Activated CD8-positive, alpha-beta T cell treated with anti-CD3 and anti-CD28 coated beads, Interleukin-2, amount 10 ng/mL, durations not matched to agents 7 days and 5 days (primary cell): ENCODE data around the gene SRGAP3. TPM values are rescaled to one million over a fixed set of nuclear protein-coding genes. Genes with fewer than 3 reads are reported as not detected.
A peak's percentile ranks its signal among the peaks of the same experiment; 100 is the strongest.

Experiments
- ATAC-seq: fragments of 150-1000 bp; cut with Tn5 transposase; one replicate; pipeline ENCODE4 v1.10.0; 2021; ENCODE audit warnings: moderate library complexity
- CTCF ChIA-PET: fragments of 350-600 bp; sonication (Branson Sonifier 250); formaldehyde crosslinking; loops from one replicate; lab custom pipeline; 2021; ENCODE audit warnings: antibody characterized with exemption; lab: Charles Lee
- POLR2A ChIA-PET: fragments of 350-600 bp; sonication (Branson Sonifier 250); formaldehyde crosslinking; loops from one replicate; lab custom pipeline; 2021; ENCODE audit warnings: antibody characterized with exemption; lab: Charles Lee
- DNase-seq: peaks from one replicate; pipeline ENCODE4 v3.0.0-alpha.2; 2020
- H3K27ac Mint-ChIP-seq: one replicate; pipeline ENCODE4 v1.8.0; 2021; ENCODE audit warnings: mild to moderate bottlenecking, mixed read lengths
- H3K27me3 Mint-ChIP-seq: one replicate; pipeline ENCODE4 v1.8.0; 2021; ENCODE audit warnings: low read depth, mixed read lengths
- H3K36me3 Mint-ChIP-seq: one replicate; pipeline ENCODE4 v1.8.0; 2021; ENCODE audit warnings: low read depth, mixed read lengths
- H3K4me1 Mint-ChIP-seq: one replicate; pipeline ENCODE4 v1.8.0; 2021; ENCODE audit warnings: low read depth, mixed read lengths
- H3K4me3 Mint-ChIP-seq: one replicate; pipeline ENCODE4 v1.8.0; 2021; ENCODE audit warnings: mild to moderate bottlenecking, mixed read lengths
- H3K9me3 Mint-ChIP-seq: one replicate; pipeline ENCODE4 v1.8.0; 2022; ENCODE audit warnings: mixed read lengths; ENCODE audit not compliant: insufficient read depth
- total RNA-seq, 2 experiments: library from RNA; stranded (reverse); gene quantifications; one replicate each; pipeline ENCODE4 v1.2.3, GENCODE V29; 2021

The SRGAP3 gene
- total RNA-seq, 2 experiments from 2014 or later = 5.3 to 5.9 TPM

DNA sequence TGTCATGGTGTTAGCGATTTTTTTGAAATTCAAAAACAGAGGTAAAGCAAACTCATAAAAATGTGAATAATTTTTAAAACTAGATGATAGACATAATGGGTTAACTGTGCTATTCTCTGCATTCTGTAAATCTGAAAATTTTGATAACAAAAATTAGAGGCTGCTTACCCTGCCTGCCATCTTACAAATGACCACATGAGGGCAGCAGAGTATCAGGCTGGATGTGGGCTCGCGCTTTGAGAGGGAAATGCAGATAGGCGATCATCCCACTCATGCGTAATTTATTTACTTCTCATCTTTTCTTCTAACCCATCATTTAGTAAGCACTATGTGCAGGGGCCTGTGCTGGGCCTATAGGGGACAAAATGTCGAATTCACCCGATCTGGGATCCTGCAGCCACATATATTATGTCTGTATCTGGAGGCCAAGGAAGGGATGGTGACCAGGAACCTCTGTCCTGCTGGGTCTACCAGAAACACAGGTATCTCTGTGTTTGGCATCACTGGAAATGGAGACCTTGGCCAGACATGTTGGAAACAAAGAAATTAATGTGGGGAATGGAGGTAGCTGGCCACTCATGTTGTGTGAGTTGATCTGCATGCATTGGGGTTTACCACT lies 278.4 kb downstream of the SRGAP3 start:
- CTCF ChIA-PET = interaction anchor here (0.7 to 10.2 kb wide), 14 partner anchors 8 to 757 kb away, joined by 3 to 116 read pairs (median 4); partner anchors contain the start of genes RAD18 and SRGAP3
- Mint-ChIP-seq H3K27ac (no peak overlapping the region), H3K4me3 (no peak overlapping the region), H3K27me3 (peaks cover 10% of the 10 kb centered on the region), H3K4me1 (peaks cover 3% of the 10 kb centered on the region), H3K36me3 (no peaks in the 10 kb centered on the region), H3K9me3 (no peaks in the 10 kb centered on the region)
- ATAC-seq = peak; percentile 74
- DNase-seq = peak; percentile 79
- POLR2A ChIA-PET = interaction anchor here (1.9 kb wide), 1 partner anchor 331 kb away, joined by 7 read pairs; no protein-coding TSS in a partner anchor

DNA sequence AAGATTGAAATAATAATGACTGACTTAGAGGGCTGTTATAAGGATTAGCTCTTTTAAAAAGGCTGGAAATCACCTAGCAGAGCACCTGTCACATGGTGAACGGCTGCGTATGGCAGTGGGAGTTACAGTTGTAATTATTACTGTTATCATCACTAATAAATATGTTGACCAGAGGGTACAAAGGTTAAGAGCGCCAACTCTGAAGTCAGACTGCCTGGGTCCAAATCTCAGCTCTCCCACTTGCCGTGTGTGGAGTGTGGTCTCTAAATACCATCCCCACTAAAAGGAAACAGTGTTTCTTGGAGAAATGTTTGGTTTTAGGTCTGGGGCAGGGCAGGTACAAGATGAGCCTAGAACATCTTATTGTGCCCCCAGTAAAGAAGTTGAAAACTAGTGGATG lies 280.2 kb downstream of the SRGAP3 start:
- POLR2A ChIA-PET = no interaction called here
- Mint-ChIP-seq H3K27ac (no peak overlapping the region), H3K4me3 (no peak overlapping the region), H3K36me3 (no peaks in the 10 kb centered on the region), H3K4me1 (peaks cover 3% of the 10 kb centered on the region), H3K27me3 (peaks cover 10% of the 10 kb centered on the region), H3K9me3 (no peaks in the 10 kb centered on the region)
- DNase-seq = no peak
- CTCF ChIA-PET = interaction anchor here (0.5 to 10.2 kb wide), 8 partner anchors 18 to 334 kb away, joined by 3 to 116 read pairs (median 4); partner anchors contain the start of gene SRGAP3
- no peak for ATAC-seq

DNA sequence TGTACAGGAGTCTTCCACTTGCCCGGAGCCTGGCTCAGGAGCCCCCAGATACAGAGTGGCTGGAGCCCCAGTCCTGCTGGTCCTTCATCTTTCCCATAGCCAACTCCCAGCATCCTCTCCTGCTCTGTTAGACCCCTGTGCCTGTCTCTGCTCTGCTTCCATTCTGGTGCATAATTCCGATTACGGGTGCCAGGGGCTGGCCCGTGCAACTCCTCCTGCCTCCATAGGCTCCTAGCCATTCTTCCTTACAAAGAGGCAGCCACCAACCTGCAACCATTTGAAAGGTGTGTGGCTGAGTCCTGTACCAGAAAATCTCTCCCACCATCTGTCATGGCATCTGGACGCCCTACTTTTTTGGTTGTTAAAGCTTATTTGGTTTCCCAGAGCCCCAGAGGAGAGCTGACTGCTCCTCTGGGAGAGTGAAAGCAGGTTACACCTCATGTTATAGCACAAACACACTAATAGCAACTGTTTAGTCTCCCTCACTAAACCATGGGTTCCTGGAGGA lies 281.0 kb downstream of the SRGAP3 start:
- peaks cover 10% of the 10 kb centered on the region for H3K27me3 Mint-ChIP-seq
- H3K4me1 Mint-ChIP-seq = peaks cover 9% of the 10 kb centered on the region
- ChIA-PET POLR2A (no interaction called here), CTCF (interaction anchor here (0.5 to 10.2 kb wide), 4 partner anchors 30 to 335 kb away, joined by 3 to 116 read pairs (median 4); partner anchors contain the start of gene SRGAP3)
- no peaks in the 10 kb centered on the region for H3K36me3 Mint-ChIP-seq
- H3K4me3 Mint-ChIP-seq = no peak overlapping the region
- ATAC-seq (no peak), DNase-seq (no peak)
- no peak overlapping the region for H3K27ac Mint-ChIP-seq
- no peaks in the 10 kb centered on the region for H3K9me3 Mint-ChIP-seq

DNA sequence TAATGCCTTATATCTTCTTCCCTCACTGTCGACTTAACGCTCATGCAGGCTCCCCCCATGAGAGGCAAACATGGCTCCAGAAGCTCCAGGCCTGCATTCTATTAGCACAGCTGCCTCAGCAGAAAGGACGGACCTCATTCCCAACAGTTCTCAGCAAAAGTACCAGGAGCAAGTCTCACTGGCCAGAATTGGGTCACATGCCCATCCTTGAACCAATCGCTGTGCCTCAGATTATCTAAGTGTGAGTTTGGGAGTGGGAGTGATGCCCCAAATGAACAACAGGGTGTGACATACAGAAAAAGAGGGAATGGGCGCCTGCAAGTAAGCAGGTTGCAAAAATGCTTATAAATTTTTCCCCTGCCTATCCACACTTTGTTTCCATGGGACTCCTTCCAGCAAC lies 281.9 kb downstream of the SRGAP3 start:
- CTCF ChIA-PET = interaction anchor here (10.2 kb wide), 1 partner anchor 336 kb away, joined by 116 read pairs; no protein-coding TSS in a partner anchor

DNA sequence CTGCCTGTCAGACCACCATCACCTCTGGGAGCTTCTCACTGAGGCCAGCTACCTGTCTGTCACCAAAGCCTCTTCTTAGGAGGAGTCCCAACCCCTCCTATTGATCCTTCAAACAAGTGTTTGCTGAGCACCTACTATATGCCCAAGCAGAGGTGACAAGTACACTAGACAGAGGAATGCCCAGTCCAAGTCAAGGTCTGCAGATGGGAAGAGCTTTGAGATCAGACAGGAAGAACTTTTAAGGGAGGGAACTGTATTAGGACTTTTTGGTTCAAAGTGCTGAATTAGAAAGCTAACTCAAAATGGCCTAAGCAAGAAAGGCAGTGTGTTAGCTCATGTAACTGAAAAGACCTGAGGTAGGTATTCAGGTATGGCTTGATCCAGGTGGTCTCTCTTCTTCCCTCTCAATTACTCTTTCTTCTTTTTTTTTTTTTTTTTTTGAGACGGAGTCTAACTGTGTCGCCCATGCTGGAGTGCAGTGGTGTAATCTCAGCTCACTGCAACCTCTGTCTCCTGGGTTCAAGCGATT lies 282.6 kb downstream of the SRGAP3 start:
- H3K27me3 Mint-ChIP-seq = peaks cover 10% of the 10 kb centered on the region
- H3K4me3 Mint-ChIP-seq = no peak overlapping the region
- CTCF ChIA-PET = interaction anchor here (0.8 to 10.2 kb wide), 4 partner anchors 101 to 336 kb away, joined by 3 to 116 read pairs (median 9); partner anchors contain the start of gene SRGAP3
- H3K27ac Mint-ChIP-seq = no peak overlapping the region
- DNase-seq (no peak), ATAC-seq (no peak)
- H3K36me3 Mint-ChIP-seq = peaks cover 3% of the 10 kb centered on the region
- POLR2A ChIA-PET = no interaction called here
- H3K4me1 Mint-ChIP-seq = peaks cover 17% of the 10 kb centered on the region
- no peaks in the 10 kb centered on the region for H3K9me3 Mint-ChIP-seq

More for the DNA sequence above, 281.9 kb downstream of the SRGAP3 start:
- peaks cover 10% of the 10 kb centered on the region for H3K27me3 Mint-ChIP-seq
- DNase-seq = no peak
- ATAC-seq = no peak
- POLR2A ChIA-PET = no interaction called here
- H3K9me3 Mint-ChIP-seq = no peaks in the 10 kb centered on the region
- H3K4me1 Mint-ChIP-seq = peaks cover 12% of the 10 kb centered on the region
- H3K27ac Mint-ChIP-seq = no peak overlapping the region
- H3K4me3 Mint-ChIP-seq = no peak overlapping the region
- H3K36me3 Mint-ChIP-seq = peaks cover 3% of the 10 kb centered on the region

DNA sequence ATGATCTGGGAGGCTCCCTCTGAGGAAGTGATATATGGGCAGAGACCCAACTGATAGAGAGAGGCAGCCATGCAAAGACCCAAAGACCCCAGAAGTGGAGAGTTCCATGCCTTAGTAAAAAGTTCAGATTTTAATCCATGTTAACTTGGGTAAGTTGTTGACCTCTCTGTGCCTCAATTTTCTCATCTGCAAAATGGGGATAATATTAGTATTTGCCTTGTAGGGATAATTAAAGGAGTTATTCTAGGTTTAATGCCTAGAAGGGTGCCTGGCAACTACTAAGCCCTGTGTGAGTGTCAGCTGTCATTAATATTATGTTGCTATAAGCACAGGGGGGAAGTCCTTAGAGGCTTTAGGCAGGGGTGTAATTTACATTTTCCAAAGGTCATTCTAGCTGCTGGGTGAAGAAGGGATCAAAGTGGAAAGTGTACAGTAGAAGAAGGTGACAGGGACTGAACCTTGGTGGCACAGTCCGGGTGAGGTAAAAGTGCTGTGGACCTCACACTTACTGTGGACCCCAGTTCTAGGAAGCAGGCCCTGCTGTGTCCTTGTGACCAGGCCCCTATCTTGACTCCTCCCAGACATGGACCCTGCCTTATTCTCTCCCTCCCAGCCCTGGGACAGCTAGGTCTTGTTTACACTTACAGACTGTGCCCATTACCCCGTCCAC lies 283.2 kb downstream of the SRGAP3 start:
- Mint-ChIP-seq H3K9me3 (no peaks in the 10 kb centered on the region), H3K4me3 (no peak overlapping the region), H3K4me1 (peaks cover 23% of the 10 kb centered on the region), H3K27ac (no peak overlapping the region), H3K36me3 (peaks cover 6% of the 10 kb centered on the region), H3K27me3 (peaks cover 10% of the 10 kb centered on the region)
- ATAC-seq = no peak
- ChIA-PET POLR2A (no interaction called here), CTCF (interaction anchor here (0.7 to 2.6 kb wide), 4 partner anchors 22 to 336 kb away, joined by 3 to 15 read pairs (median 3); partner anchors contain the start of gene SRGAP3)
- DNase-seq = no peak

DNA sequence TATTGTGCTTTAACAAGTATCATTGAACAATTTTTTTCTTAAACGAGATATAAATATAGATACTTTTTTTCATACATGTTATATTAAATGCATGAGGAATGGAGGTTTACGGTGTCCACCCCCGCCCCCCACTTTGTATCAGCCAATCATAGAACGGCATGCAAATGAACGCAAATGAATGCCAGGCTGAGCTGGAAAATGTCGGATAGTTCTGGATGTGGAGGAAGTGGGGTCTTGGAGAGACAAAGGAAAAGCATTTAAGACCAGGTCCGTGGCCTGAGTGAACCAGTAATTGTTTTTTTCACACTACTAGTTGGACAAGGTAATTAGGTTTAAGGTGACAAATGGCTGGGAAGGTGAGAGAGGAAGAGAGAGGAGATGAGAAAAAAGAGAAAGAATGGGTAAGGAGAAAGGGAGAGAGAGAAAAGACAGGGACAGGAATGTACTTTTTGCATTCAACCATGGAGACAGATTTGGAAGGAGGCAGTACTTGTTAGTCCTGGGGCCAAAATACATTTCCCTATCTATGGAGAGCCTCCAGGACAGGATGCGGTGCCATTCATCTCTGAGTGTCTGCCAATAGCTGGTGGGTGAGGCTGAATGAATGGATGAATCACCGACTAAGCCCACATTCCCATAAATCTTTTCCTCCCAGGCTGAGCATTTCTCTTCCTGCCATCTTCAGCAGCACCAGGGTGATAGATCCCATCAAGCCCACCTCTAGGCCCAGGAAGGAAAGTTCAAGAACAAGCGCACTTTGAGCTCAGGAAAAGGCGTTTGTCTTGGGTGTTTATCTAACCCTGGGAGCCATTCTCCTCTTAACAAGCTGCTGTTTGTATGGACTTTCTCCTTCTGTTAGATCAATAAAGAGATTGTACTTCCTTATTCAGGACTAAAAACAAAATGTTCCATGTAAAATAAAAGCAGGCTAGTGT lies 284.7 kb downstream of the SRGAP3 start:
- ChIA-PET CTCF (interaction anchor here (2.6 kb wide), 1 partner anchor 338 kb away, joined by 15 read pairs; no protein-coding TSS in a partner anchor), POLR2A (no interaction called here)
- ATAC-seq (no peak), DNase-seq (no peak)
- H3K27me3 Mint-ChIP-seq = peaks cover 10% of the 10 kb centered on the region
- peaks cover 32% of the 10 kb centered on the region for H3K4me1 Mint-ChIP-seq
- H3K27ac Mint-ChIP-seq = no peak overlapping the region
- H3K36me3 Mint-ChIP-seq = peaks cover 17% of the 10 kb centered on the region
- no peak overlapping the region for H3K4me3 Mint-ChIP-seq
- no peaks in the 10 kb centered on the region for H3K9me3 Mint-ChIP-seq

DNA sequence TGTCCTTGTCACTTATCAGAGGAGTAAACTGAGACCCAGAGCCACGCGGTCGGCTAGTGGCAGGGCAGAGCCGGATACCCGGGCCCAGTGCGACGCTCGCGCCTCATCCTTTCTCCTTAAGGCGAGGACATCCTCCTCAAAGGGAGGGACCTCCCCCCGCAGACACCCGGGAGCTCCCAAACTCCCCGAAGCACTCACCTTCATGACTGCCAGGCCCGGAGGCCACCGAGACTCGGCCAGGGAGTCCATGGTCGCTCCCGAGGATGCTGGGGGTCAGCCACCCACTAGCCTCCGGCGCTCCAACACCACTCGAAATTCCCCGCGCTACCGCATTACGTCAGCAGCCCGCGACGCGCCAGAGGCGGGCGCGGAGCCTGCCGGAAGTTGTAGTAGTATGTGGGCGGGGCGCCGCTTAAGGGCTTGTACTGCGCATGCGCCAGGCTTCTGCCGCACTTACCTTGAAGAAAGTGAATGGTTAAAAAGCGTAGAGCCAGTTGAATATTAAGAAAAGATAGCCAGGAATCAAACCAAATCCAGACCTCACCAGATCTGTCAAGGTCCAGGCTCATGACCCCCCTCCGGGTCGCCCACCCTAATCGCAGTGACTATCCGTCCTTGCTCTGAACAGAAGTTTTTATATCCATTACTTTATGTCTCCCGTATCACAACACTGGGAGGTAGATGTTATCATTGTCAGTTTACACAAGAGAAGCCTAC lies 286.2 kb downstream of the SRGAP3 start, which contains the start of gene RAD18:
RAD18 (minus strand) TSS at position 336 of the 717 bp plus-strand sequence; CDS start at position 249, 87 bp downstream.
- peak; percentile 94 for ATAC-seq
- Mint-ChIP-seq H3K27me3 (peaks cover 4% of the 10 kb centered on the region), H3K27ac (peak within 1 kb of the TSS; percentile 88), H3K4me3 (peak within 1 kb of the TSS; percentile 94), H3K4me1 (peaks cover 39% of the 10 kb centered on the region), H3K36me3 (peaks cover 28% of the 10 kb centered on the region), H3K9me3 (no peaks in the 10 kb centered on the region)
- ChIA-PET CTCF (interaction anchor here (0.7 to 1.3 kb wide), 3 partner anchors 8 to 390 kb away, joined by 3 to 4 read pairs (median 3); no protein-coding TSS in a partner anchor), POLR2A (interaction anchor here (1.2 to 1.3 kb wide), 2 partner anchors 339 to 399 kb away, joined by 3 to 6 read pairs; partner anchors contain the start of gene THUMPD3)
- DNase-seq = peak; percentile 95

DNA sequence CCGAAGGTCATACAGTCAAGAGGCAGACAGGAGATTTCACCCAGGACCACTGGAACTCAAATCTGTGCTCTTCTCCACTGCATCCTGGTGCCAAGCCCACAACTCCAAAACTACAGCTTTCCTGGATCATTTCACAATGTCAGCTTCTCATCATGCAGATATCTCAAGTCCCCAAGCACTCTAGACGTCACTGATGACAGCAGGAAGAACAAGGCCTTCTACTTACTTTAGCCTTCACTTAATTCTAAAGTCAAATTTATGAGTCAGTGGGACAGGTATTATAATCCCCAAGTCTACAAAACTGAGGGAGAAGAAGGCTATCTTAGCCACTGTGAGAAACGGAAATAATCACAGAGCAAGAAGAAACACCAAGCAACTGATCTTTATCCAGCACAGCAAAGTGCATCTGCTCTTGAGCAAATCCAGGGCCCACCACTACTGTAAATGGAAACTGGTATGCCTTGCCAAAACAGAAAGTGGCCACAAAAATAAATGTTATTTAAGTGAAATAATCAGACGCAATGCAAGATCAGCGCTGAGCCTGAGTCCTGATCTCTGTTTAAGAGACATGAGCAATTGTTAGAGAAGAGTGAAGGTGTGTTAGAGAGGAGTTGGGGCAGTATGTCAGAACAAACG lies 287.1 kb downstream of the SRGAP3 start:
- ATAC-seq (no peak), DNase-seq (no peak)
- H3K9me3 Mint-ChIP-seq = no peaks in the 10 kb centered on the region
- ChIA-PET POLR2A (interaction anchor here (1.3 kb wide), 1 partner anchor 340 kb away, joined by 3 read pairs; no protein-coding TSS in a partner anchor), CTCF (interaction anchor here (1.0 to 1.3 kb wide), 2 partner anchors 26 to 391 kb away, joined by 3 read pairs; no protein-coding TSS in a partner anchor)
- H3K27me3 Mint-ChIP-seq = no peaks in the 10 kb centered on the region
- H3K27ac Mint-ChIP-seq = peak overlapping the region; percentile 88
- H3K36me3 Mint-ChIP-seq = peaks cover 35% of the 10 kb centered on the region
- peaks cover 41% of the 10 kb centered on the region for H3K4me1 Mint-ChIP-seq
- H3K4me3 Mint-ChIP-seq = peak overlapping the region; percentile 94

DNA sequence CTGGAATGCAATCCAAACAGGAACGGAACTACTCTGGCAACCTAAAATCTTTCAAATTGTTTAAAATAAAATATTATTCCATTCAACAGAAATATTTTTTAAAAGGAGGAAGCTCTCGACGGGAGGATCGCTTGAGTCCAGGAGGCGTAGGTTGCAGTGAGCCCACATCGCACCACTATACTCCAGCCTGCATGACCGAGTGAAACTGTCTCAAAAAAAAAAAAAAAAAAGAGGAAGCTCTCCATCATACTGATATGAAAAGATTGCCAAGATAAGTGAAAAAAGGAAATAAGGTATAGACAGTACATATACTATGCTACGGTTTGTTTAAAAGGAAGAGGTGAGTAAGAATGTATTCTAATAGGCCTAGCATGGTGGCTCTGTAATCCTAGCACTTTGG lies 289.8 kb downstream of the SRGAP3 start:
- no peak for ATAC-seq
- Mint-ChIP-seq H3K36me3 (peaks cover 44% of the 10 kb centered on the region), H3K4me3 (no peak overlapping the region), H3K27me3 (no peaks in the 10 kb centered on the region), H3K9me3 (no peaks in the 10 kb centered on the region), H3K27ac (no peak overlapping the region), H3K4me1 (peaks cover 41% of the 10 kb centered on the region)
- ChIA-PET CTCF (interaction anchor here (1.2 kb wide), 1 partner anchor 27 kb away, joined by 3 read pairs; no protein-coding TSS in a partner anchor), POLR2A (no interaction called here)
- DNase-seq = no peak
